ENCODE measurements around the gene KCNMA1. TPM values are rescaled to one million over a fixed set of nuclear protein-coding genes. Genes with fewer than 3 reads are reported as not detected.

Gene KCNMA1
- total RNA-seq, 1 donor from 2014 or later = 95.5 TPM

- Mint-ChIP-seq H3K27me3 (ENCODE audit: unreplicated experiment) (no peaks in the 10 kb centered on the region), H3K4me3 (ENCODE audit: unreplicated experiment) (no peak overlapping the region), H3K36me3 (ENCODE audit: unreplicated experiment) (peaks cover 11% of the 10 kb centered on the region), H3K9me3 (ENCODE audit: unreplicated experiment) (no peaks in the 10 kb centered on the region), H3K4me1 (ENCODE audit: unreplicated experiment) (peaks cover 21% of the 10 kb centered on the region), H3K27ac (ENCODE audit: unreplicated experiment) (no peak overlapping the region)
- no peak for TF ChIP-seq CTCF (IDR thresholded peaks at IDR 0.05)
- no peak for DNase-seq (ENCODE audit: extremely low spot score, unreplicated experiment)
These were observed 752.8 kb downstream of the KCNMA1 start for GRCh38 chr10:76884673-76885275.

GRCh38 chr10:76883596-76883995 is 754.0 kb downstream of the KCNMA1 start:
- Mint-ChIP-seq H3K4me3 (ENCODE audit: unreplicated experiment) (no peak overlapping the region), H3K36me3 (ENCODE audit: unreplicated experiment) (peaks cover 7% of the 10 kb centered on the region), H3K9me3 (ENCODE audit: unreplicated experiment) (no peaks in the 10 kb centered on the region), H3K27ac (ENCODE audit: unreplicated experiment) (no peak overlapping the region), H3K4me1 (ENCODE audit: unreplicated experiment) (peaks cover 21% of the 10 kb centered on the region), H3K27me3 (ENCODE audit: unreplicated experiment) (no peaks in the 10 kb centered on the region)
- no peak for DNase-seq (ENCODE audit: extremely low spot score, unreplicated experiment)
- no peak for TF ChIP-seq CTCF (IDR thresholded peaks at IDR 0.05)

GRCh38 chr10:76882796-76883195 is 754.8 kb downstream of the KCNMA1 start:
- H3K4me1 Mint-ChIP-seq (ENCODE audit: unreplicated experiment) = peaks cover 21% of the 10 kb centered on the region
- H3K9me3 Mint-ChIP-seq (ENCODE audit: unreplicated experiment) = no peaks in the 10 kb centered on the region
- no peak for DNase-seq (ENCODE audit: extremely low spot score, unreplicated experiment)
- H3K27ac Mint-ChIP-seq (ENCODE audit: unreplicated experiment) = no peak overlapping the region
- TF ChIP-seq CTCF (IDR thresholded peaks at IDR 0.05) = no peak
- H3K27me3 Mint-ChIP-seq (ENCODE audit: unreplicated experiment) = no peaks in the 10 kb centered on the region
- no peak overlapping the region for H3K4me3 Mint-ChIP-seq (ENCODE audit: unreplicated experiment)
- peaks cover 7% of the 10 kb centered on the region for H3K36me3 Mint-ChIP-seq (ENCODE audit: unreplicated experiment)

GRCh38 chr10:76882245-76882644 is 755.4 kb downstream of the KCNMA1 start:
- H3K27me3 Mint-ChIP-seq (ENCODE audit: unreplicated experiment) = no peaks in the 10 kb centered on the region
- no peaks in the 10 kb centered on the region for H3K9me3 Mint-ChIP-seq (ENCODE audit: unreplicated experiment)
- H3K4me1 Mint-ChIP-seq (ENCODE audit: unreplicated experiment) = peaks cover 21% of the 10 kb centered on the region
- no peak for DNase-seq (ENCODE audit: extremely low spot score, unreplicated experiment)
- H3K27ac Mint-ChIP-seq (ENCODE audit: unreplicated experiment) = no peak overlapping the region
- peaks cover 4% of the 10 kb centered on the region for H3K36me3 Mint-ChIP-seq (ENCODE audit: unreplicated experiment)
- TF ChIP-seq CTCF (IDR thresholded peaks at IDR 0.05) = no peak
- H3K4me3 Mint-ChIP-seq (ENCODE audit: unreplicated experiment) = no peak overlapping the region

- H3K9me3 Mint-ChIP-seq (ENCODE audit: unreplicated experiment) = no peaks in the 10 kb centered on the region
- H3K4me3 Mint-ChIP-seq (ENCODE audit: unreplicated experiment) = no peak overlapping the region
- H3K27me3 Mint-ChIP-seq (ENCODE audit: unreplicated experiment) = no peaks in the 10 kb centered on the region
- TF ChIP-seq CTCF (IDR thresholded peaks at IDR 0.05) = no peak
- H3K4me1 Mint-ChIP-seq (ENCODE audit: unreplicated experiment) = peaks cover 21% of the 10 kb centered on the region
- peaks cover 2% of the 10 kb centered on the region for H3K36me3 Mint-ChIP-seq (ENCODE audit: unreplicated experiment)
- H3K27ac Mint-ChIP-seq (ENCODE audit: unreplicated experiment) = no peak overlapping the region
- no peak for DNase-seq (ENCODE audit: extremely low spot score, unreplicated experiment)
These were observed 756.0 kb downstream of the KCNMA1 start for GRCh38 chr10:76881477-76882220.

All from osteocyte (in vitro differentiated cells).